ENCODE results near the gene OCRL.

Gene OCRL

DNA sequence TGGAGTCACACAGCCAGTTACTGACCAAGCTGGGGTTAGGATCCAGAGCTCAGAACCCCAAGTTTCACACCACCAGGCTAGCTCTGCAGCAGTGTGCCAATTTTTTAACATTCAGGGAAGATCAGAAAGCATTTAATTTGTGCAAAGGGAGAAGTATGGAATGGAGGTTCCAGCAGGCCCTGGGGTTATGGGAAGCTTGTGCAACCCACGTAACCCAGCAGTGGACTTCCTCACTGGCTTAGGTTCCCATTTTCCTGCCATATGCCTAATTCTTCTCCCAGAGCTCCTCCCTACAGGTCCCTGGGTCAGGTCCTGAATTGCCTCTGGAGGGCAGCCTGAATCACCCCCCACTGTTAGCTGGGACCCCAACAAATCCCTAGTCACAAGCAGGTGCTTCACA is 100.7 kb downstream of the OCRL start:
- DNase-seq, result no peak

- DNase-seq, result no peak
Observed at GRCh38 chrX:129641469-129641868, 101.4 kb downstream of the OCRL start.

DNA sequence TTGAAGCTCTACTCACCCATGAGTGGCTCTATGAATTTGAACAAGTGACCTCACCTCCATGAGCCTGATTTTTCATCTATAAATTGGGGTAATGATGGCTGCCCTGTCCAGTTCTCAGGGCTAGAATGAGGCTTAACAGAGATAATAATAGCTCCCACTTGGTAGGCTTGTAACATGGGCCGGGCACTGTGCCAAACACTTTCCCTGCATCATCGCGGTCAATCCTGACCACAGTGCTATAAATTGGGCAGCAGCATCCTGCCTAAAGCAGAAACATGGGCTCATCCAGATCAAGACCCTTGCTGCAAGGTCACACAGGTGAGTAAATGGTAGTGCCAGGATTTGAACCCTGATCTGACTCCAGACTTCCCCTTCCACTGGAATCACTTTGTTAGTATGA is 101.9 kb downstream of the OCRL start:
- no peak for DNase-seq

Data from activated effector memory CD4-positive, alpha-beta T cell treated with Interleukin-2 at 50 U/mL for 16 hours (primary cell).